ENCODE data around the gene PSMD12.
"Not testable (repeated sequence)": the region's sequence is repeated elsewhere in the genome, so short reads cannot be mapped to it uniquely, and the experiment has no call there.

The PSMD12 gene

DNA sequence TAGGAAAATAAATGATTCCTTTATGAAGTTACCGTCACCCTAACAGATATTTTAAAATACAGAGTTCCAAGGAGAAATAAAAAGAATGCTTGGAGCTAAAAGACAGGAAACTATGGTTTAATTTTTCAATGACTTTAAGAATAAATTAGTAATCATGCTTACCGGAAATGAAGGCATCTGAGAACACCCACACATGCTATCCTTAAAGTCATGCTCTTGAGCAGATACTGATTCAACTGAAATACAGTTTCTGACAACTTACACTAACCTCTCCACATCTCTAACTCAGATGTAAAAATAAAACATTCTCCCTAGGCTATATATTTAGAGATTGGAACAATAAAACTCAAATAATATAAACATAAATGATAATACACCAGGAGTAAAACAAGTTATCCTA is 7.8 kb downstream of the PSMD12 start:
- no peak for DNase-seq (ENCODE audit: low read depth)

DNA sequence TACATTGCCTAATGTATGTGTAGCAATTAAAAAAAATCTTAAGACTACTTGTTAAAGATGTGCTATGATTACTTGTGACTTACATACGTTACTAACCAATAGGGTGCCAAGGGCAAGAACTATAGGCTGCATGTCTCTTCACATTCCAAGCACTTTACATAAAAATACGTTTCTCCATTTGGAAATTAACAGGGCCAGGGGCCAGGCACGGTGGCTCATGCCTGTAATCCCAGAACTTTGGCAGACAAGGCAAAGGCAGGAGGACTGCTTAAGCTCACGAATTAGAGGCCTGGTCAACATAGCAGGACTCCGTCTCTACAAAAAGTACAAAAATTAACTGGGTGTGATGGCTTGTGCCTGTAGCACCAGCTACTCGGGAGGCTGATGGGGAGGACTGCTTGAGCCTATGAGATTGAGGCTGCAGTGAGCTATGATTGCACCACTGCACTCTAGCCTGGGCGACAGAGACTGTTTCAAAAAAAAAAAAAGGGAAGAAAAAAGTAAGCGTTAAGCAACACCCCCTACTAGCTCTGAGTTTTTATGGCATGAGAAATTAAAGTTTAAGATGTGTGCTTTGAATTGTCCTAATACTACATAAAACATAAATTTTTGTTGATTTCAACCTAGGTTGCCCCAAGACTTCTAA is 12.3 kb downstream of the PSMD12 start:
- no peak for DNase-seq (ENCODE audit: low read depth)

DNA sequence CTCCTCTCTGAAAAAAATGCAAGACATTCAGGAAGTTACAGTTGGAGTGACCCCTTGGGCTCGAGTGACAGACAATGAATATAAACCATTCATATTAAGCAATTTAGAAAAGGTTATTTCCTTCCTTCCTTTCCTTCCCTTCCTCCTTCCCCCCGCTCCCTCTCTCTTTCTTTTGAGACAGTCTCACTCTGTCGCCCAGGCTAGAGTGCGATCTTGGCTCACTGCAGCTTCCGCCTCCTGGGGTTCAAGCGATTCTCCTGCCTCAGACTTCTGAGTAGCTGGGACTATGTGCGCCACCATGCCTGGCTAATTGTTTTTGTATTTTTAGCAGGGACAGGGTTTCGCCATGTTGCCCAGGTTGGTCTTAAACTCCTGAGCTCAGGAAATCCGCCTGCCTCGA is 13.2 kb downstream of the PSMD12 start:
- no peak for DNase-seq (ENCODE audit: low read depth)

DNA sequence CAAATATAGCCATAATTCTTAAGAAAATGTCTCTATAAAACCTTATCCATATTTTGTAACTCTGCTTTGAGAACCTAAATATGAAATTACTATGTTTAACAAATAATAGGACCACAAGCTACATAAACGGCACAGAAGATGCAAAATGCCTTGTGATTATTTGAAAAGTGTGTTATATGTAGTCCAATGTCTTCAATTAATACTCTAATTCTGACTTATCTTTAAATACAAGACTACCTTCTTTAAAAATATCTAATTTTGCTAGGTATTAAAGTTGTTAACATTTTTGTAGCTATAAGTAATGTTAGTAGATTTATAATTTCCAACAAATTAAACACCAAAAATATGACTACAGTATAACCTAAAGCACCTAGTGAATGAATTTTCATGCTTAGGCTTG is 17.0 kb downstream of the PSMD12 start:
- no peak for DNase-seq (ENCODE audit: low read depth)

DNA sequence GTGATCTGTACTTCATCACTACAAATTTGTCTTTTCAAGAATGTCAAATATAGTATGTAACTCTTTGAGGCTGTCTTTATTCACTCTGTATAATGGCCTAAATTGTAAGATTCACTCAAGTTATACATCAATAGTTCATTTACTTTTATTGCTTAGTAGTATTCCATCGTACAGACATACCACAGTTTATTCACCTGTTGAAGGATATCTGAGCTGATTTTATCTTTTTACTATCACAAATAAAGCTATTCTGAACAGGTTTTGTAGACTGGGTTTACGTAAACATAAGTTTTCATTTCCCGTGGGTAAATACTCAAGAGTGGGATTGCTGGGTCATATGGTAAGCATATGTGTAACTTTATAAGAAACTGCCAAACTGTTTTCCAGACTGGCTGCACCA is 18.6 kb downstream of the PSMD12 start:
- no peak for DNase-seq (ENCODE audit: low read depth)

DNA sequence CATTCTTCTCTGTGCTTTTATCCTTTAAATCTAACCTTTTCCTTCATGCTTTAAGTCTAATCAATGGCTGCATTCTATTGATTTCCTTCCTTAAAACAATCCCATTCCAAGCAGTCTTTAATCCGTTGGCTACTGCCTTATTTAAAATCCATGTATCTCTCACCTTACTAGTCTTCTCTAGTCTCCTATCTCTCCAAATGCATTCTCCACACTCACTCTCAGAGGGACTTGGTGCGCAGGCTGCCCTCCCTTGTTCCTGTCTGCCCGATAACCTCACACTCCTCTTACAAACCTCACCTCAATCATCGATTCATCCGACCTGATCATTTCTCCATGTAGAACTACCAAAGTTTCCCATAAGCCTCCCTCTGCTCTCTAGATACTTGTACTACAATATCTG is 23.1 kb downstream of the PSMD12 start:
- DNase-seq (ENCODE audit: low read depth), result no peak

DNA sequence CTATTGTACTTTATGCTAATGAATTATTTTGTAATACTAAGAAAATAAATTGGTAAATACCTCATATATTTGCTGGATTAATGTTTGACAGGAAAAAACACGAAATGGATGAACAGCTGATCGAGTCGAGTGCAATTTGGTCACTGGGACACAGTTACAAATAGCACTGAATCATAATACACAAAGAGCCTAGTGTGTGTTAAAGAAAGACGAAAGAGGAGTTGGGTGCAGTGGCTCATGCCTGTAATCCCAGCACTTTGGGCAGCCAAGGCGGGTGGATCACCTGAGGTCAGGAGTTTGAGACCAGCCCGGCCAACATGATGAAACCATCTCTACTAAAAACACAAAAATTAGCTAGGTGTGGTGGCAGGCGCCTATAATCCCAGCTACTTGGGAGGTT is 28.0 kb downstream of the PSMD12 start:
- DNase-seq (ENCODE audit: low read depth), result not testable (repeated sequence)

DNA sequence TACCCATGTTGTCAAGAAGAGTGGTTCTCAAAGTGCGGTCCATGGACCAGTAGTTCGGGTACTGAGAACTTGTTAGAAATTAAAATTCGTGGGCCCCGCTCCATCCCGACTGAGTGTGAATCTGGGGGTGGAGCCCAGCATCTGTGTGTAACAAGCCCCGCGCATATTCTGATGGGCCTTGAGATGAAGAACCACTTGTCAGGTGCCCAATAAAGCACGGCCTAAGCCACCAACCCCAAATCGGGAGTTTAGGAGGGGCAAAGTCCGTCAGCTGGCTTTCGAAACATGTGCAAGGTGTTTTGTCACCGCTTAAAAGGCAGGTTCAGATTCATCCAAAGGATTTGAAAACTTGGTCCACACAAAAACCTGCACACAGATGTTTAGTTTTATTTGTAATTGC is 29.5 kb downstream of the PSMD12 start:
- no peak for DNase-seq (ENCODE audit: low read depth)

DNA sequence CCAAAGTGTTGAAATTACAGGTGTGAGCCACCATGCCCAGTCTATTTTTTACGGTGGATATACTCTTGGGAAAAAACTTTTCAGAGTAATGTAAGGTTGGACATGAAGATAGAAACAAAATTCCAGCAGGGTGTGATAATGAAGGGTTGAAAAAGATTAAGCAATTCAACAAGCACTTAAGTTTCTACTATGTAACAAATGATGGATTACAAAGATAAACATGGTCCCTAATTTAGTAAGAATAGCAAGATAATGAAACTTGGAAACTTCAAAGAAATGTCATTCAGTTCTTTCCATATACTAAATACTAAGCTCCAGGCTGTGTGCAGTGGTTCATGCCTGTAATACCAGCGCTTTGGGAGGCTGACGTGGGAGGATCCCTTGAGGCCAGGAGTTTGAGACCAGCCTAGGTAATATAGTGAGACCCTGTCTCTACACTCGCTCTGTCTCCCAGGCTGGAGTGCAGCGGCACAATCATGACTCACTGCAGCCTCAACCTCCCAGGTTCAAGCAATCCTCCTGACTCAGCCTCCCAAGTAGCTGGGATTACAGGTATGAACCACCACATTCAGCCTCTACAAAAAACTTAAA is 31.0 kb downstream of the PSMD12 start:
- DNase-seq (ENCODE audit: low read depth), result no peak

DNA sequence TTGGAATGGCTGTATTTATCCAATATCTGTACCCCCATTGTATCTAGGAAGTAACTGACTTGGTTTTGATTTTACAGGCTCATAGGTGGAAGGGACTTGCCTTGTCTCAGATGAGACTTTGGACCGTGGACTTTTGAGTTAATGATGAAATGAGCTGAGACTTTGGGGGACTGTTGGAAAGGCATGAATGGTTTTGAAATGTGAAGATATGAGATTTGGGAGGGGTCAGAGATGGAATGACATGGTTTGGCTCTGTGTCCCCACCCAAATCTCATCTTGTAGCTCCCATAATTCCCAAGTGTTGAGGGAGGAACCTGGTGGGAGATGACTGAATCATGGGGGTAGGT is 34.2 kb downstream of the PSMD12 start:
- not testable (repeated sequence) for DNase-seq (ENCODE audit: low read depth)

DNA sequence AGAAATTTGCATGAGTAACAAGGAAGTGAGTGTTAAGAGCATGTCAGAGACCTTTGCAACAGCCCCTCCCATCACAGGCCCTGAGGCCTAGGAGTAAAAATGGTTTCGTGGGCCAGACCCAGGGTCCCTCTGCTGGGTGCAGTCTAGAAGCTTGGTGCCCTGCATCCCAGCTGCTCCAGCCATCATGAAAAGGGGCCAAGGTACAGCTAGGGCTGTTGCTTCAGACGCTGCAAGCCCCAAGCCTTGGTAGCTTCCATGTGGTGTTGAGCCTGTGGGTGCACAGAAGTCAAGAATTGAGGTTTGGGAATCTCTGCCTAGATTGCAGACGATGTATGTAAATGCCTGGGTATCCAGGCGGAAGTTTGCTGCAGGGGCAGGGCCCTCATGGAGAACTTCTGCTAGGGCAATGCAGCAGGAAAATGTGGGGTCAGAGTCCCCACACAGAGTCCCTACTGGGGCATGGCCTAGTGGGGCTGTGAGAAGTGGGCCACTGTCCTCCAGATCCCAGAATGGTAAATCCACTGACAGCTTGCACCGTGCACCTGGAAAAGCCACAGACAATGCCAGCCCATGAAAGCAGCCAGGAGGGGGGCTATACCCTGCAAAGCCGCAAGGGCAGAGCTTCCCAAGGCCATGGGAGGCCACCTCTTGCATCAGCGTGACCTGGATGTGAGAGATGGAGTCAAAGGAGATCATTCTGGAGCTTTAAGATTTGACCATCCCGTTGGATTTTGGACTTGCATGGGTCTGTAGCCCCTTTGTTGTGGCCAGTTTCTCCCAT is 34.8 kb downstream of the PSMD12 start:
- DNase-seq (ENCODE audit: low read depth), result not testable (repeated sequence)

DNA sequence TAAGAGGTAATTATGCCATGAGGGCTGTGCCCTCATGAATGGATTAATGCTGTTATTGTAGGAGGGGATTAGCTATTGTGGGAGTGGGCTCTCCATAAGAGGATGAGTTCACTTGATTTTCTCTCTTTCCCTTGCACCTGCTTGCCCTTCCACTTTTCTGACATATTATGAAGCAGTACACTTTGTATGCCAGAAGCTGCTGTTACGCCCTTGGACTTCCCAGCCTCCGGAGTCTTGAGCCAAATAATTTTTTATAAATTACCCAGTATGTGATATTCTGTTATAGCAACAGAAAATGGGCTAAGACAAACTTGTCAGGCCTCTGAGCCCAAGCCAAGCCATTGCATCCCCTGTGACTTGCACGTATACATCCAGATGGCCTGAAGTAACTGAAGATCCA is 38.4 kb downstream of the PSMD12 start:
- DNase-seq (ENCODE audit: low read depth), result no peak

DNA sequence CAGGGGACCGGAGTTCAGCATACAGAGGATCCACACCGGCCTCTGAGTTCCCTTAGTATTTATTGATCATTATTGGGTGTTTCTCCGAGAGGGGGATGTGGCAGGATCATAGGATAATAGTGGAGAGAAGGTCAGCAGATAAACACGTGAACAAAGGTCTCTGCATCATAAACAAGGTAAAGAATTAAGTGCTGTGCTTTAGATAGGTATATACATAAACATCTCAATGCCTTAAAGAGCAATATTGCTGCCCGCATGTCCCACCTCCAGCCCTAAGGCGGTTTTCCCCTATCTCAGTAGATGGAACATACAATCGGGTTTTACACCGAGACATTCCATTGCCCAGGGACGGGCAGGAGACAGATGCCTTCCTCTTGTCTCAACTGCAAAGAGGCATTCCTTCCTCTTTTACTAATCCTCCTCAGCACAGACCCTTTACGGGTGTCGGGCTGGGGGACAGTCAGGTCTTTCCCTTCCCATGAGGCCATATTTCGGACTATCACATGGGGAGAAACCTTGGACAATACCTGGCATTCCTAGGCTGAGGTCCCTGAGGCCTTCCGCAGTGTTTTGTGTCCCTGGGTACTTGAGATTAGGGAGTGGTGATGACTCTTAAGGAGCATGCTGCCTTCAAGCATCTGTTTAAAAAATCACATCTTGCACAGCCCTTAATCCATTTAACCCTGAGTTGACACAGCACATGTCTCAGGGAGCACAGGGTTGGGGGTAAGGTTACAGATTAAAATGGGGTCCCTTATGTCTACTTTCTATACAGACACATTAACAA is 39.2 kb downstream of the PSMD12 start:
- not testable (repeated sequence) for DNase-seq (ENCODE audit: low read depth)

DNA sequence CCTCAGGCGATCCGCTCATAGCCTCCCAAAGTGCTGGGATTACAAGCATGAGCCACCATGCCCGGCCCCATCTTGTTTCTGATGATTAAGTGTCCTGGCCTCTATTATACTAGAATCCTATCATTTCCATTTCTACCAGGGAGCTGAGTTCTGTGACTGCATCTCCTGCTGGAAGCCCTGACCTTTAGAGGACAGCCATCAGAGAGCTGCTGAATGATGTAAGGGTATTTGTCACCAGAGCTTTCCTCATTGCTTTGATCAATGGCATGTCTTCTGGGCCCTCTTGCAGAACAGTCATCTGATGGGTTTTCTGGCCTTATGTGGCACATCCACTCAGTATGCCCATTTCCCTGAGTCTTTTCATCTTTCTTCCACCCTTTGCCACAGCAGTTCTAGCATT is 39.9 kb downstream of the PSMD12 start:
- no peak for DNase-seq (ENCODE audit: low read depth)

DNA sequence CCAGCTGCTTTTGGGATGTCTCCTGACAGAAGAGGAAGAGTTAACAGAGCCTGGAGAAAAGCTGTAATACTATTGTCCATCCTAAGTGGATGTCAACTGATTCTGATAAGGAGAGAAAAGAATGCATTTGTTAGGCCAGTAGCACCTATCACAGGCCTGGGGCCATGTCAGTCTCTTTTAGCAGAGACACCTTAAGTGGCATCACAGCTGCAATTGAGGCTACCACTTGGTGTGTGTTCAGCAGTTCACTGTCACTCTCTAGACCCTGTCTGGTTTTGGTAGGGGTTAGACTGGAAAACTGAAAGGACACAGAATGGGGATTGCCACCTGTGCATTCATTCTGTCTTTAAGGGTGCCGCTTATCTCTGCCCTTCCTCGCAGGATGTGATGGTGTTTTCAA is 42.0 kb downstream of the PSMD12 start:
- no peak for DNase-seq (ENCODE audit: low read depth)

DNA sequence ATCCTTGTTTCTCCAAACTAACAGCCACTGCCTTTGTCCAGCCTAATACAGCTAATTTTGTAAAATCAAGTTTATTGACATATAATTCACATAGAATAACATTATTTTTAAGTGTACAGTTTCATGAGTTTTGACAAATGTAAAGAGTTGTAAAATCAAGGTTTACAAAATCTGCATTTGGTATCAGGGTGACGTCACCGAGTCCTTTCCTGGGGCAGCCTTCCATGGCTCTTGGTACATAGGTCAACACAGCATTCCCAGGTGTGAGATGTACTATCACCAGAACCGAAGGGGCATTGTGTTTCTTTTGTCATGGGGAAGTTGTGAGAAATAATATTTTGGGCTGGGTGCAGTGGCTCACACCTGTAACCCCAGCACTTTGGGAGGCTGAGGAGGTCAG is 42.9 kb downstream of the PSMD12 start:
- no peak for DNase-seq (ENCODE audit: low read depth)

DNA sequence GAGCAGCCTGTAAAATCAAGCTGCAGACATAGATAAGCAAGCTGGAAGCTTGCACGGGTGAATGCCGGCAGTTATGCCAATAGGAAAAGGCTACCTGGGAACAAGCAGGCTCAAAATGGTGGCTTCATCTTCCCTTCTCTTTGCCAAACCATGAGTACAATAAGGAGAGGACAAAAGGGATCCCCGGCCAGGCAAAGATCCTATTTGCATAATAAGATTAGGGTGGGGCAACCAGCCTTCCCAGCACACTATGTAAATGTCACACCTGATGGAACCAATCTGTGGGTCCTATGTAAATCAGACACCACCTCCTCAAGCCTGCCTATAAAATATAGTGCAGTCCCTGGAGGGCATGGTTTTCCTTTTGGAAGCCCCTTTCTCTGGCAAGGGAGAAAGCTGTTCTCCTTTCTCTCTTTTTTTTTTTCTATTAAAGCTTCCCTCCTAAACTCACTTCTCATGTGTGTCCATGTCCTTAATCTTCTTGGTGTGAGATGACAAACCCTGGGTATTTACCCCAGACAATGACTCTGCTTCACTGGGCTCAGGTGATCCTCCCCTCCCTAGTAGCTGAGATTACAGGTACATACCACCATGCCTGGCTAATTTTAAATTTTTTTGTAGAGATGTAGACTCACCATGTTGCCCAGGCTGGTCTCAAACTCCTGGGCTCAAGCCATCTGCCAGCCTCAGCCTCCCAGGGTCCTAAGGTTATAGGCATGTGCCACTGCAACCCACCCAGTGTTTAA is 44.2 kb downstream of the PSMD12 start:
- no peak for DNase-seq (ENCODE audit: low read depth)

DNA sequence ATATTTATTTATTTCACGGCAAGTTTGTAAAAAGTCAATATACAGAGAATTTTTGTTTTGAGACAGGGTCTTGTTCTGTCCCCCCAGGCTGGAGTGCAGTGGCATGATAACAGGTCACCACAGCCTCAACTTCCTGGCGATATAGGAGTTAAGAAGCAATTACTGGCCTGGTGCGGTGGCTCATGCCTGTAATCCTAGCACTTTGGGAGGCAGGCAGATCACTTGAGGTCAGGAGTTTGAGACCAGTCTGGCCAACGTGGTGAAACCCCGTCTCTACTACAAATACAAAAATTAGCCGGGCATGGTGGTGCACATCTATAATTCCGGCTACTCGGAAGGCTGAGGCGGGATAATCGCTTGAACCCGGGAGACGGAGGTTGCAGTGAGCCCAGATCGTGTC is 44.9 kb downstream of the PSMD12 start:
- DNase-seq (ENCODE audit: low read depth), result not testable (repeated sequence)

DNA sequence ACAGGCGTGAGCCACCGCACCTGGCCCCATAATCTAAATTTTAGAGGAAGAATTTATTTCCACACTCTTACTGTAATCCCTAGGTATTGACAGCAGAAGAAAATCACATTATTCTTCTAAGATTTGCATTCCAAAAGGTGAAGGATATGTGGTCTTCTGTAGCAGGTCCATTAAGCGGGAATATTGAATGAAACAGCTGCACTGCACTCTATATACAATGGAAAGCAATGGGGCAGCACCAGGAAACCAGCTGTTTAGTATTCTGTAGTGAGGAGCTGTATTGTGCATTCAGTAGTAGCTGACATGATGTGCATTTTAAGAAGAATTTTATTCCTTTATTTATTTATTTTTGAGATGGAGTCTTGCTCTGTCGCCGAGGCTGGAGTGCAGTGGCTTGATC is 49.6 kb downstream of the PSMD12 start:
- DNase-seq (ENCODE audit: low read depth), result no peak

DNA sequence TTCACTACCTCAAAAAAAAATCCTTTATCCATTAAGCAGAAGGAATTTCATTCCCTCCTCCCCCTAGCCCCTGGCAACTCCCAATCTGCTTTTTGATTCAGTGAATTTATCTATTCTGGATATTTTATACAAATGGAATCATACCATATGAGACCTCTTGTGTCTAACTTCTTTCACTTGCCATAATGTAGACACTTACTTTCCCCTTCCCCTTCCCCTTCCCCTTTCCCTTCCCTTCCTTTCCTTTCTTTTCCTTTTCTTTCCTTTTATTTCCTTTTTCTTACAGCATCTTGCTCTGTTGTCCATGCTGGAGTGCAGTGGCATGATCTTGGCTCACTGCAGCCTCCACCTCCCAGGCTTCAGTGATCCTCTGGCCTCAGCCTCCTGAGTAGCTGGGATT is 50.5 kb downstream of the PSMD12 start:
- DNase-seq (ENCODE audit: low read depth), result no peak

DNA sequence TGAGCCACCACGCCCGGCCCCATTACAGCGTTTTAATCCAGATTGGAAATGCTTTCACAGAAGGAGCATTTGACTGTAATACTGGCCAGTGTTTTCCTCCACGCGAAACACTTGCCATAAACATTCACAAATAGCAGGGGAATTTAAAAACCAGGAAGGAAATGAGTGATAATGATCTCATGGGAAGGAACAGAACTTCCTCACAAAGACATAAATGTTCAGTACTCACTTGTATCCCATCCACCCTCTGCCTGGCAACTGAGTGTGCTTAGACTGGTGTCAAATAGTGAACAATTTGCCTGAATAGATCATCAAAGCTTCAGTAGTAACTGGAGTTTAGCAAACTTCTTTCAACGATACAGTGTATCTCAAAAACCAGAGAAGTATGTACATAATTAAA is 54.1 kb downstream of the PSMD12 start:
- DNase-seq (ENCODE audit: low read depth), result no peak

DNA sequence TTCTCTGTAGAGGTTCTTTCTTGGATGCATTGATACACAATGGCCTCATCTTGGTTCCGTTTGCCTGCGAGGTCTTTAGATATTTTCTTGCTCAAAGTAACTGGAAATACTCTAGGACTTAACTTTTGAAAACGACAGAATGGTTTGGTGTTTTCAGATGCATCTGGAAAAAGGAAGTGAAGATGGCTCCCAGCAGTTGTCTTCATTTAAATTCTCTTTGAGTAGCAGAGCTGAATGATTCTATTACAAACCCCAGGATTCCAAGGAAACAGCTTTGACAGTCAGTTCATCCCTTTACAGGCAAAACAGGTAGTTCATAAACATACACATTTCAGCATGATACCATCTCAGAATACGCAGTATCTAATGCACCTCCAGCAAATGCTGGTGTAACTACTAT is 54.8 kb downstream of the PSMD12 start:
- DNase-seq (ENCODE audit: low read depth), result no peak

Measured in fibroblast of the conjunctiva (primary cell).